Cardiac atrium fibroblast (primary cell): Measurements from ENCODE around the gene C19orf85. TPM values are rescaled to one million over a fixed set of nuclear protein-coding genes. Genes with fewer than 3 reads are reported as not detected.

Experiments
- total RNA-seq: library from RNA; depleted of rRNA; stranded (reverse); fragments of >200 nt; gene quantifications from 2 replicates; pipeline ENCODE4 v1.2.3, GENCODE V29; 2015

C19orf85 gene
- not detected in 2 replicates for total RNA-seq

GRCh38 chr19:55464662-55465054, at the start of gene C19orf85:
Gene C19orf85 (minus strand): TSS chr19:55464751. CDS start chr19:55464554, 197 bp downstream.

GRCh38 chr19:55487924-55488687, 23.6 kb upstream of the C19orf85 start, which contains the start of gene SSC5D:
Gene SSC5D (plus strand): TSS chr19:55488436. CDS start chr19:55488590, 154 bp downstream.

GRCh38 chr19:55484593-55485438, 20.3 kb upstream of the C19orf85 start, which contains the start of gene NAT14:
Gene NAT14 (plus strand): TSS chr19:55485188. CDS start chr19:55485709, 521 bp downstream.

GRCh38 chr19:55476100-55476775, 11.7 kb upstream of the C19orf85 start, which contains the start of gene ZNF628:
Gene ZNF628 (plus strand): TSS chr19:55476617. CDS start chr19:55479911, 3,294 bp downstream.

GRCh38 chr19:55461259-55461973, 3.1 kb downstream of the C19orf85 start, which contains the start of gene ISOC2:
Gene ISOC2 (minus strand): TSS chr19:55461642. CDS start chr19:55456486, 5,156 bp downstream.

GRCh38 chr19:55443045-55443823, 21.3 kb downstream of the C19orf85 start, which contains the start of gene SHISA7:
Gene SHISA7 (minus strand): TSS chr19:55443300. CDS start chr19:55442863, 437 bp downstream.

Other genes with a start within 250 kb of the C19orf85 start
- 0.18 and 2.3 TPM in 2 replicates for gene TMEM86B, start 236.0 kb downstream of the C19orf85 start, total RNA-seq
- 29.1 and 42.4 TPM in 2 replicates for gene PPP6R1, start 205.7 kb downstream of the C19orf85 start, total RNA-seq
- 21.9 and 33.4 TPM in 2 replicates for gene HSPBP1, start 184.6 kb downstream of the C19orf85 start, total RNA-seq
- gene BRSK1, start 180.8 kb downstream of the C19orf85 start, total RNA-seq: 6.1 and 10.2 TPM in 2 replicates
- gene TMEM150B, start 139.4 kb downstream of the C19orf85 start, total RNA-seq: not detected in 2 replicates
- 2.2 and 12.2 TPM in 2 replicates for gene KMT5C, start 124.9 kb downstream of the C19orf85 start, total RNA-seq
- not detected in 2 replicates for gene COX6B2, start 110.0 kb downstream of the C19orf85 start, total RNA-seq
- not detected in 2 replicates for gene GARIN5B, start 101.5 kb downstream of the C19orf85 start, total RNA-seq
- gene IL11, start 94.3 kb downstream of the C19orf85 start, total RNA-seq: 1.6 and 2.9 TPM in 2 replicates
- not detected in 2 replicates for gene TMEM190, start 87.9 kb downstream of the C19orf85 start, total RNA-seq
- not detected in 2 replicates for gene TMEM238, start 80.5 kb downstream of the C19orf85 start, total RNA-seq
- 461 and 521 TPM in 2 replicates for gene RPL28, start 78.8 kb downstream of the C19orf85 start, total RNA-seq
- 40.5 and 48.0 TPM in 2 replicates for gene UBE2S, start 57.0 kb downstream of the C19orf85 start, total RNA-seq
- gene SHISA7, start 21.5 kb downstream of the C19orf85 start, total RNA-seq: not detected in 2 replicates
- gene ISOC2, start 3.1 kb downstream of the C19orf85 start, total RNA-seq: 94.4 and 116 TPM in 2 replicates
- 2.4 and 12.8 TPM in 2 replicates for gene ZNF628, start 11.9 kb upstream of the C19orf85 start, total RNA-seq
- gene NAT14, start 20.4 kb upstream of the C19orf85 start, total RNA-seq: 10.7 and 13.0 TPM in 2 replicates
- 7.0 and 7.9 TPM in 2 replicates for gene SSC5D, start 23.7 kb upstream of the C19orf85 start, total RNA-seq
- not detected in 2 replicates for gene SBK2, start 72.4 kb upstream of the C19orf85 start, total RNA-seq
- gene SBK3, start 80.8 kb upstream of the C19orf85 start, total RNA-seq: not detected in 2 replicates
- 4.5 and 6.5 TPM in 2 replicates for gene ZNF579, start 116.1 kb upstream of the C19orf85 start, total RNA-seq
- 2.6 and 7.6 TPM in 2 replicates for gene FIZ1, start 134.8 kb upstream of the C19orf85 start, total RNA-seq
- gene ZNF524, start 135.5 kb upstream of the C19orf85 start, total RNA-seq: 5.4 and 8.1 TPM in 2 replicates
- gene ZNF865, start 140.9 kb upstream of the C19orf85 start, total RNA-seq: 2.9 and 5.8 TPM in 2 replicates
- gene ZNF784, start 159.8 kb upstream of the C19orf85 start, total RNA-seq: 2.9 and 6.1 TPM in 2 replicates
- 10.0 and 22.4 TPM in 2 replicates for gene ZNF580, start 176.3 kb upstream of the C19orf85 start, total RNA-seq
- gene ZNF581, start 178.9 kb upstream of the C19orf85 start, total RNA-seq: 20.0 and 43.3 TPM in 2 replicates
- gene CCDC106, start 183.5 kb upstream of the C19orf85 start, total RNA-seq: 8.5 and 20.3 TPM in 2 replicates
- 88.6 and 122 TPM in 2 replicates for gene U2AF2, start 190.3 kb upstream of the C19orf85 start, total RNA-seq
- 128 and 139 TPM in 2 replicates for gene EPN1, start 210.5 kb upstream of the C19orf85 start, total RNA-seq